Measurements from ENCODE around the gene COL5A3.

Gene COL5A3

DNA sequence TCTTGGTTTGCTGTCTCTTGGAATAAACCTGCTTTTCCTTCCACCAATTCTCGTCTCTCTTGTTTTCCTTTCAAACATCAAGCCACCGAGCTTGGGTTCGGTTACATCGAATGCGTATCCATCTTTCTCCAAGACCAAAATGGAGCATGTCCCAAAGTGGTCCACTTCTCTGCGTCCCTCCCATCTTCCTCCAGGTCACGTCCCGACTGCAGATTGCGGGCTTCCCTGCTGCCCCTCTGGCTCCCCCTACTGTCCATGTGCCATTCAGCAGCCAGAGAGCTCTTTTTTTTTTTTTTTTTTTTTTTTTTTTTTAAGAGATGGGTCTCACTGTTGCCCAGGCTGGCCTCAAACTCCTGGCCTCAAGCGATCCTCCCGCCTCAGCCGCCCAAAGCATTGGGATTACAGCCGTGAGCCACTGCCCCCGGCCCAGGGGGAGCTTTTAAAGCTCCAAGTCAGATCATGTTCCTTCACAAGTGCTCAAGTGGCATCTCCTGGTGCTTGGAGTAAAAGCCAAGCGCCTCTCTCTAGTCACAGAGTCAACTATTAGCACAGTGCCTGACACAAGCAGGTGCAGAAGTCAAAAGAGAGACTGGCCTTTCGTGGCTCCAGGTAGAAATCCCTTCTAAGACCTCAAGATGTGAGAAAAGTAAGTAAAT lies 10.0 kb downstream of the COL5A3 start:
- H3K4me3 ChIP-seq (ENCODE audit: low read length): no peak overlapping the region
- DNase-seq (ENCODE audit: low read depth): peak; percentile 55
- TF ChIP-seq, protein P1, sequence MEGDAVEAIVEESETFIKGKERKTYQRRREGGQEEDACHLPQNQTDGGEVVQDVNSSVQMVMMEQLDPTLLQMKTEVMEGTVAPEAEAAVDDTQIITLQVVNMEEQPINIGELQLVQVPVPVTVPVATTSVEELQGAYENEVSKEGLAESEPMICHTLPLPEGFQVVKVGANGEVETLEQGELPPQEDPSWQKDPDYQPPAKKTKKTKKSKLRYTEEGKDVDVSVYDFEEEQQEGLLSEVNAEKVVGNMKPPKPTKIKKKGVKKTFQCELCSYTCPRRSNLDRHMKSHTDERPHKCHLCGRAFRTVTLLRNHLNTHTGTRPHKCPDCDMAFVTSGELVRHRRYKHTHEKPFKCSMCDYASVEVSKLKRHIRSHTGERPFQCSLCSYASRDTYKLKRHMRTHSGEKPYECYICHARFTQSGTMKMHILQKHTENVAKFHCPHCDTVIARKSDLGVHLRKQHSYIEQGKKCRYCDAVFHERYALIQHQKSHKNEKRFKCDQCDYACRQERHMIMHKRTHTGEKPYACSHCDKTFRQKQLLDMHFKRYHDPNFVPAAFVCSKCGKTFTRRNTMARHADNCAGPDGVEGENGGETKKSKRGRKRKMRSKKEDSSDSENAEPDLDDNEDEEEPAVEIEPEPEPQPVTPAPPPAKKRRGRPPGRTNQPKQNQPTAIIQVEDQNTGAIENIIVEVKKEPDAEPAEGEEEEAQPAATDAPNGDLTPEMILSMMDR (IDR thresholded peaks at IDR 0.05; ENCODE audit: insufficient read depth, low read depth, low read length, missing control alignments): peak; percentile 84

DNA sequence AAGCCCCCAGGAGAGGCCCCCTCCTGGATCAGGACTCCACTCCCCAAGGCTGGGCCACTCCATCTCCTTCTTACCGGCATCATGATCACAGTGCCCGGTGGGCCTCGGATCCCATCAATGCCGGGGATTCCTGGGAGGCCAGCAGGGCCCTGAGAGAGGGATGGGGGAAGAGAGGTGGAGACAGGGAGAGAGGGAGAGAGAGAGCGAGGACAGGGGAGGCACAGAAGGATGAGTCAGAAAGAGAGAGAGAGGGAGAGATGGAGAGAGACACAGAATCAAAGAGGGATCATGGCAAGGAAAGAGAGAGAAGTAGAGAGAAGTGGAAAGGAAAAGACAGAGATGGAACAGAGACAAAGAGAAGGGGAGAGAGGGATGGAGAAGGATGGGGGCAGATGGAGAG lies 13.8 kb downstream of the COL5A3 start:
- H3K4me3 ChIP-seq (ENCODE audit: low read length): no peak overlapping the region
- TF ChIP-seq, protein P1 (IDR thresholded peaks at IDR 0.05; ENCODE audit: insufficient read depth, low read depth, low read length, missing control alignments): no peak
- no peak for DNase-seq (ENCODE audit: low read depth)

DNA sequence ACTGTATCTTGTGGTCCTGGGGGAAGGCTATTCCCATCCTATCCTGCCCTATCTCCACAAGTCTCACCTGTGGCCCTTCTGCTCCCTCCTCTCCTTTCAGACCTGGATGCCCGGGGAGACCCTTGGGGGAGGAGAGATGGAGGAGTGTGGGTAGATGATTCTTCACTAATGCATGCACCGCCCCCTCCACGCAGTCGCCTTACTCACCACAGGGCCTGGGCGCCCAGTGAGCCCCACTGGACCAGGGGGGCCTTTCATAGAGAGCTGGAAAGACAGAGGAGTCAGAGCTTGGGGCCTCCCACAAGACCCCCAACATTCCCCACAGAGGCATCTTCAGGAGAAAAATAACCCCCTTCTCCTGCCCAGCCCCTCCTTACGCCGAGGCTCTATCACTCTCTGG lies 14.3 kb downstream of the COL5A3 start:
- TF ChIP-seq, protein P1 (IDR thresholded peaks at IDR 0.05; ENCODE audit: insufficient read depth, low read depth, low read length, missing control alignments): no peak
- DNase-seq (ENCODE audit: low read depth): no peak
- H3K4me3 ChIP-seq (ENCODE audit: low read length): no peak overlapping the region

DNA sequence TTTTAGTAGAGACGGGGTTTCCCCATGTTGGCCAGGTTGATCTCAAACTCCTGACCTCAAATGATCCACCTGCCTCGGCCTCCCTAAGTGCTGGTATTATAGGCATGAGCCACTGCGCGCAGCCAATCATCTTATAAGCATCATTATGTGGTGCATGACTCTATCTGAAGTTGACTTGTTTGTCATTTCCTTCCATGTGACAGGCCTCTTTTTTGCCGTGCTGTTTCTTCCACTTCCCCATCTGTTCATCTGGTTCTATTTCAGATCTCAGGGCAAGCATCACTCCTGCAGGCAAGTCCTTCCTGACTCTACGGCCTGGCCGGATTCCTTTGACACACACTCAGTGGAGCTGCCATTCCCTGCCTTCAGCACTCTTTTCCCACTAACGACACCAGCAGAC lies 15.2 kb downstream of the COL5A3 start:
- TF ChIP-seq, protein P1 (IDR thresholded peaks at IDR 0.05; ENCODE audit: insufficient read depth, low read depth, low read length, missing control alignments): no peak
- no peak for DNase-seq (ENCODE audit: low read depth)
- no peak overlapping the region for H3K4me3 ChIP-seq (ENCODE audit: low read length)

DNA sequence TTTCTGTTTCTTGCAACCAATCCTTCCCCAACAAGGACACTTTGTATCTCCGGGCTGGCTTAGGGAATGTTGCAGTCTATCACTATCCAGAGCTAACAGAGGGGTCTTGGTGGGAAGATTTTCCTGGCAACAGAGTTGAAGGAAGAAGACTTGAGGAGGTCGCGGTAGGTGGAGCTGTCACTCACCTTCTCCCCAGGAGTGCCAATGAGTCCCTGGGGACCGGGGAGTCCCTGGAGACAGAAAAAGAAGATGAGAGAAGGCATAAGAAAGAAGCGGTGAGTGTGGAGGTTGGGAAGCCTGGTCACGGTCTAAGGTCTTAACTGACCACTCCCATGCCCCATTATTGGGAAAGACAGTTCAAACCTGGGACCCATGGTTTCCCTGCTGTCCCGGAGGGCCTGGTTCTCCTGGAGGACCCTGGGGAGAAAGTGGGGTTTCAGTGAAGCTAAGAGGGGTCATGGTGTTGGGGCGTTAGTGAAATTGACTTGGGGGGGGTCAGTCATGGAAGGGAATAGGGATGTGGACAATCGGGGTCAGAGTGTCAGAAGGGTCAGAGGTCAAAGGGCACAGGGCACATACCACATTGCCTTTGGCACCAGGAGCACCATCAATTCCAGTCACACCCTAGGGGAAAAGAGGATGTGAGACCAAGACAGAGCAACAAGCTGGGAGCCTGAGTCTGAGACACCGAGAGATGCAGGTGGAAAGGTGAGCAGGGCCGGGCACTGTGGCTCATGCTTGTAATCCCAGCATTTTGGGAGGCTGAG lies 18.7 kb downstream of the COL5A3 start:
- no peak overlapping the region for H3K4me3 ChIP-seq (ENCODE audit: low read length)
- TF ChIP-seq, protein P1 (IDR thresholded peaks at IDR 0.05; ENCODE audit: insufficient read depth, low read depth, low read length, missing control alignments): no peak
- no peak for DNase-seq (ENCODE audit: low read depth)

DNA sequence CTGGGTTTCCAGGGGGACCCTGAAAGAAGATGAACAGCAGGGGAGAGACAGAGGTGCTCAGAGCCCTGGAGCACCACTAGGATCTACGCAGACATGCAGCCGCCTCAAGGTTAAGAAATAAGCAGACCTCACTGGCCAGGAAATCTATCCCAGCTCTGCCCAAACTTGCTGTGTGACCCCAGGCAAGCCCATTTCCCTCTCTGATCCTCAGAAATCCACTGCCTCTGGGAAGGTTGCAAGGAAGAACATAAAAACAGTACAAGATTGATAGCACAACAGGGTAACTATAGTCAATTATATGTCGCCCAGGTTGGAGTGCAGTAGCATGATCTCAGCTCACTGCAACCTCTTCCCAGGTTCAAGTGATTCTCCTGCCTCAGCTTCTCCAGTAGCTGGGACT lies 20.8 kb downstream of the COL5A3 start:
- TF ChIP-seq, protein P1 (IDR thresholded peaks at IDR 0.05; ENCODE audit: insufficient read depth, low read depth, low read length, missing control alignments): no peak
- no peak for DNase-seq (ENCODE audit: low read depth)

More for the DNA sequence above, 20.8 kb downstream of the COL5A3 start:
- H3K4me3 ChIP-seq (ENCODE audit: low read length): no peak overlapping the region

Data from epithelial cell of esophagus (primary cell).